A549 (cell line): ENCODE data around the gene MPHOSPH8. TPM values are rescaled to one million over a fixed set of nuclear protein-coding genes. Genes with fewer than 3 reads are reported as not detected.

Source experiments
- ATAC-seq, 2 experiments: fragments of 200-7000 bp in 1 of 2; fragments of >200 bp in 1 of 2; cut with Nextera tagmentation in 1 of 2; cut with Tn5 transposase in 1 of 2; 3 replicates each; pipeline versions ENCODE4 v1.8.0 to v1.9.1; 2018 to 2020; ENCODE audit warnings: mild to moderate bottlenecking in 1 of 2, moderate library complexity in 1 of 2
- CTCF ChIA-PET: fragments of 300-600 bp; sonication (Branson Sonifier 250); formaldehyde crosslinking; extraction: SDS; loops from one replicate; lab custom pipeline; 2021; ENCODE audit warnings: antibody characterized with exemption, inconsistent platforms; lab: Yijun Ruan, JAX
- POLR2A ChIA-PET: fragments of 350-600 bp; formaldehyde crosslinking; extraction: SDS; loops from one replicate; lab custom pipeline; 2021; ENCODE audit warnings: antibody characterized with exemption, inconsistent platforms; lab: Yijun Ruan, JAX
- DNase-seq, 2 experiments: peaks; one replicate each; pipeline versions ENCODE4 v3.0.0 to v3.0.0-alpha.2; 2011 to 2016; ENCODE audit warnings: low read depth in 1 of 2, low spot score in 1 of 2
- FAIRE-seq: peaks from 2 replicates; lab custom pipeline; 2011; peaks lifted over from hg19 to GRCh38; lab: Jason Lieb, UNC
- H3K27ac ChIP-seq, 2 experiments: fragments of >200 bp; sonication (Bioruptor Twin); formaldehyde crosslinking; 3 replicates each; pipeline ENCODE4 v1.5.1; 2016 to 2017
- H3K4me1 ChIP-seq: fragments of >200 bp; sonication (Bioruptor Twin); formaldehyde crosslinking; 3 replicates; pipeline ENCODE4 v1.6.1; 2016
- H3K4me2 ChIP-seq: fragments of >200 bp; sonication (Bioruptor Twin); formaldehyde crosslinking; 3 replicates; pipeline ENCODE4 v1.6.1; 2016
- H3K4me3 ChIP-seq: fragments of >200 bp; sonication (Bioruptor Twin); formaldehyde crosslinking; 3 replicates; pipeline ENCODE4 v1.5.1; 2016
- H3K9me3 ChIP-seq: fragments of >200 bp; sonication (Bioruptor Twin); formaldehyde crosslinking; 3 replicates; pipeline ENCODE4 v1.6.1; 2016
- CEBPB ChIP-seq, 2 experiments: fragments of >200 bp in 1 of 2; sonication (Bioruptor Twin) in 1 of 2; formaldehyde crosslinking in 1 of 2; IDR thresholded peaks; 2 replicates each; pipeline ENCODE4 v1.6.1; 2012 to 2016
- CHD4 ChIP-seq: fragments of 200-600 bp; sonication (generic); IDR thresholded peaks from 2 replicates; pipeline ENCODE4 v1.6.1; 2016; ENCODE audit warnings: antibody characterized with exemption, mild to moderate bottlenecking, borderline replicate concordance
- EHMT2 ChIP-seq: fragments of 200-600 bp; sonication (generic); IDR thresholded peaks from 2 replicates; pipeline ENCODE4 v1.6.1; 2016; ENCODE audit warnings: antibody characterized with exemption, low read depth, mild to moderate bottlenecking, moderate library complexity
- EP300 ChIP-seq, 2 experiments: fragments of >200 bp; sonication (Bioruptor Twin); formaldehyde crosslinking; IDR thresholded peaks; 2 replicates in 1 of 2; 3 replicates in 1 of 2; pipeline ENCODE4 v1.6.1; 2016 to 2017
- FOSL2 ChIP-seq, 2 experiments: fragments of 450-650 bp in 1 of 2; fragments of >200 bp in 1 of 2; sonication (Bioruptor Twin) in 1 of 2; formaldehyde crosslinking; IDR thresholded peaks; 2 replicates each; pipeline versions ENCODE4 v1.5.0 to v1.6.1; 2016 to 2020; ENCODE audit warnings: mild to moderate bottlenecking in 1 of 2, moderate library complexity in 1 of 2
- GATA3 ChIP-seq: IDR thresholded peaks from 2 replicates; pipeline ENCODE4 v1.6.1; 2012; ENCODE audit warnings: borderline replicate concordance
- HDAC2 ChIP-seq: fragments of 200-600 bp; sonication (generic); IDR thresholded peaks from 2 replicates; pipeline ENCODE4 v1.6.1; 2016
- JUN ChIP-seq, 2 experiments: fragments of >200 bp; sonication (Bioruptor Twin); formaldehyde crosslinking; IDR thresholded peaks; 2 replicates in 1 of 2; 3 replicates in 1 of 2; pipeline ENCODE4 v1.6.1; 2016 to 2017
- JUNB ChIP-seq: fragments of >200 bp; sonication (Bioruptor Twin); formaldehyde crosslinking; IDR thresholded peaks from 2 replicates; pipeline ENCODE4 v1.6.1; 2016
- KDM1A ChIP-seq: fragments of 200-600 bp; sonication (generic); IDR thresholded peaks from 2 replicates; pipeline ENCODE4 v1.6.1; 2016; ENCODE audit warnings: low read depth, mild to moderate bottlenecking
- MYC ChIP-seq: IDR thresholded peaks from 2 replicates; pipeline ENCODE4 v1.6.1; 2012; ENCODE audit warnings: mild to moderate bottlenecking, inconsistent platforms, low read length, improper control_type of control experiment, borderline replicate concordance
- PHF8 ChIP-seq: fragments of 200-600 bp; sonication (generic); IDR thresholded peaks from 2 replicates; pipeline ENCODE4 v1.6.1; 2016; ENCODE audit warnings: low read depth, mild to moderate bottlenecking, antibody characterized with exemption, moderate library complexity, borderline replicate concordance
- POLR2A ChIP-seq: IDR thresholded peaks from 2 replicates; pipeline ENCODE4 v1.6.1; 2012; ENCODE audit warnings: mild to moderate bottlenecking, low read length
- RAD21 ChIP-seq, 2 experiments: fragments of >200 bp in 1 of 2; sonication (Bioruptor Twin) in 1 of 2; formaldehyde crosslinking in 1 of 2; IDR thresholded peaks in 1 of 2; conservative IDR thresholded peaks in 1 of 2; 2 replicates in 1 of 2; 3 replicates in 1 of 2; pipeline ENCODE4 v1.6.1; 2012 to 2018; ENCODE audit warnings: inconsistent platforms in 1 of 2
- RNF2 ChIP-seq: fragments of 200-600 bp; sonication (generic); IDR thresholded peaks from 2 replicates; pipeline ENCODE4 v1.6.1; 2016; ENCODE audit warnings: low read depth, mild to moderate bottlenecking, antibody characterized with exemption, moderate library complexity, borderline replicate concordance
- SREBF2 ChIP-seq: fragments of 450-650 bp; IDR thresholded peaks from 2 replicates; pipeline ENCODE4 v1.6.1; 2014; ENCODE audit warnings: mild to moderate bottlenecking, moderate library complexity
- TFCP2L1 ChIP-seq: fragments of 250-450 bp; sonication (Bioruptor Pico); IDR thresholded peaks from 2 replicates; pipeline ENCODE4 v1.5.0; 2021; ENCODE audit warnings: mild to moderate bottlenecking
- ZC3H11A ChIP-seq: fragments of 450-650 bp; IDR thresholded peaks from 2 replicates; pipeline ENCODE4 v1.6.1; 2014; ENCODE audit warnings: antibody characterized with exemption, mild to moderate bottlenecking
- ZFP36 ChIP-seq: fragments of 450-650 bp; IDR thresholded peaks from 2 replicates; pipeline ENCODE4 v1.6.1; 2014; ENCODE audit warnings: borderline replicate concordance; ENCODE audit not compliant: partially characterized antibody
- WGBS: methylation state at CpG from one replicate; pipeline ENCODE4 v1.1.6; 2017; ENCODE audit errors: missing lambda C conversion rate; 5-methylcytosine and 5-hydroxymethylcytosine counted together
- polyA plus RNA-seq, 4 experiments: library from polyadenylated mRNA; depleted of rRNA in 3 of 4; stranded (reverse); fragments of >200 nt; fragmentation: RNase III in 1 of 4; extraction: RNeasy Plus Mini Kit Qiagen cat#74134 plus additional on column Dnase treatment in 1 of 4; gene quantifications; 2 replicates in 3 of 4; 3 replicates in 1 of 4; pipeline ENCODE4 v1.2.3, GENCODE V29; 2011 to 2017
- TF ChIP-seq, protein P1 (sequence below): fragments of 250-450 bp; sonication (Bioruptor Pico); IDR thresholded peaks from 2 replicates; pipeline ENCODE4 v1.5.0; 2021; ENCODE audit warnings: mild to moderate bottlenecking, moderate library complexity, borderline replicate concordance
- TF ChIP-seq, protein P2 (sequence below): IDR thresholded peaks from 2 replicates; pipeline ENCODE4 v1.6.1; 2012
- TF ChIP-seq, protein P3 (sequence below): fragments of 150-350 bp; IDR thresholded peaks from 2 replicates; pipeline ENCODE4 v1.6.1; 2014; ENCODE audit warnings: low read depth, mild to moderate bottlenecking, low read length
- TF ChIP-seq, protein P4 (sequence below): IDR thresholded peaks from 2 replicates; pipeline ENCODE4 v1.6.1; 2012

The MPHOSPH8 gene
- polyA plus RNA-seq, 2 of the 4 experiments (the other 2 are of a cell fraction): 15.2 to 16.2 TPM

DNA sequence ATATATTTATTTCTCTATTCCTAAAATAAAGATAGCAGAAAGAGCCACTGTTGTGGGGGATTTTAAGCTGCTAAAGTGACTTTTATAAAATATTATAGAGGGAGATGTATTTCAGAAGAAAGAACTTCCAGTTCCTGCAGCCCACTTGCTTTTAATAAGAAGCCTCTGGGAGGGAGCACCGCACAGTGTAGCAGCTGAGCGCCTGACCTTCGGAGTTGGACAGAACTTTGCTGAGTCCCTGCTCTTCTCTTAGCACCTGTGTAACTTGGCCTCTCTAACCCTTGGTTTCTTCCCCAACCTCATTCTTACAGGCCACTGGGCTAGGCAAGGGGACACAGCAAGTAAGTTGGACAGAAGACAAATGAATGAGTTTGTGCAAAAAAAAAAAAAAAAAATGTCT, 37.4 kb upstream of the MPHOSPH8 start:
- WGBS: 88% methylated on average over 3 of the region's 3 CpGs
- ChIA-PET POLR2A (no interaction called here), CTCF (interaction anchor here (0.8 to 4.7 kb wide), 2 partner anchors 8 to 221 kb away, joined by 3 to 22 read pairs; no protein-coding TSS in a partner anchor)
- no peak; a peak in 1 of 6 replicates for ATAC-seq
- H3K9me3 ChIP-seq: no peaks in the 10 kb centered on the region
- no peak overlapping the region for H3K4me3 ChIP-seq
- TF ChIP-seq ZC3H11A: no peak
- TF ChIP-seq, protein P1, sequence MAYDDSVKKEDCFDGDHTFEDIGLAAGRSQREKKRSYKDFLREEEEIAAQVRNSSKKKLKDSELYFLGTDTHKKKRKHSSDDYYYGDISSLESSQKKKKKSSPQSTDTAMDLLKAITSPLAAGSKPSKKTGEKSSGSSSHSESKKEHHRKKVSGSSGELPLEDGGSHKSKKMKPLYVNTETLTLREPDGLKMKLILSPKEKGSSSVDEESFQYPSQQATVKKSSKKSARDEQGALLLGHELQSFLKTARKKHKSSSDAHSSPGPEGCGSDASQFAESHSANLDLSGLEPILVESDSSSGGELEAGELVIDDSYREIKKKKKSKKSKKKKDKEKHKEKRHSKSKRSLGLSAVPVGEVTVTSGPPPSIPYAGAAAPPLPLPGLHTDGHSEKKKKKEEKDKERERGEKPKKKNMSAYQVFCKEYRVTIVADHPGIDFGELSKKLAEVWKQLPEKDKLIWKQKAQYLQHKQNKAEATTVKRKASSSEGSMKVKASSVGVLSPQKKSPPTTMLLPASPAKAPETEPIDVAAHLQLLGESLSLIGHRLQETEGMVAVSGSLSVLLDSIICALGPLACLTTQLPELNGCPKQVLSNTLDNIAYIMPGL: no peak
- TF ChIP-seq KDM1A: no peak
- TF ChIP-seq, protein P2, sequence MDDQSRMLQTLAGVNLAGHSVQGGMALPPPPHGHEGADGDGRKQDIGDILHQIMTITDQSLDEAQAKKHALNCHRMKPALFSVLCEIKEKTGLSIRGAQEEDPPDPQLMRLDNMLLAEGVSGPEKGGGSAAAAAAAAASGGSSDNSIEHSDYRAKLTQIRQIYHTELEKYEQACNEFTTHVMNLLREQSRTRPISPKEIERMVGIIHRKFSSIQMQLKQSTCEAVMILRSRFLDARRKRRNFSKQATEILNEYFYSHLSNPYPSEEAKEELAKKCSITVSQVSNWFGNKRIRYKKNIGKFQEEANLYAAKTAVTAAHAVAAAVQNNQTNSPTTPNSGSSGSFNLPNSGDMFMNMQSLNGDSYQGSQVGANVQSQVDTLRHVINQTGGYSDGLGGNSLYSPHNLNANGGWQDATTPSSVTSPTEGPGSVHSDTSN: no peak
- no peak for TF ChIP-seq EHMT2
- DNase-seq: no peak
- H3K27ac ChIP-seq: peak overlapping the region; percentile 74 to 88; a peak in 5 of 6 replicates
- peaks cover 37% of the 10 kb centered on the region for H3K4me1 ChIP-seq
- peak overlapping the region; percentile 72; the same call in 2 of the 3 replicates for H3K4me2 ChIP-seq
- no peak for FAIRE-seq

DNA sequence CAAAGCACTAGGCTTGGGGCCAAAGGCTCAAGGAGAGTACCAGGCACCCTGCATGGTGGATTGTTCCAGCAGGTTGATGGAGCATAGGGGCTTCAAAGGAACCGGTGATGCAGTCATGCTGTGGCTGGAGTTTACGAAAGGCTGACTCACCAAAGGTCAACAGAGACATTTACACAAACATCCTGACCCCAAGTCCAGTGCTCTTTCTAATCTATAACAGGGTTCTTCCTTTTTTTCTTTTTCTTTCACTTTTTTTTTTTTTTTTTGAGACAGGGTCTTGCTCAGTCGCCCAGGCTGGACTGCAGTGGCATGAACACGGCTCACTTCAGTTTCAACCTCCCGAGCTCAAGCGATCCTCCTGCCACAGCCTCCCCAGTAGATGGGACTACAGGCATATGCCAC, 36.5 kb upstream of the MPHOSPH8 start:
- Histone ChIP-seq H3K4me2 (peak overlapping the region; percentile 72), H3K4me1 (peaks cover 40% of the 10 kb centered on the region), H3K9me3 (no peaks in the 10 kb centered on the region), H3K4me3 (no peak overlapping the region), H3K27ac (peak overlapping the region; percentile 75 to 88)
- POLR2A ChIA-PET: no interaction called here
- DNase-seq: peak; percentile 68 to 77
- no peak for TF ChIP-seq POLR2A
- TF ChIP-seq JUNB: peak; percentile 73
- TF ChIP-seq HDAC2: no peak
- no peak for TF ChIP-seq CHD4
- TF ChIP-seq RAD21 (conservative IDR thresholded peaks at IDR 0.05 in 1 of 2, IDR thresholded peaks at IDR 0.05 in 1 of 2): no peak
- no peak for TF ChIP-seq MYC
- TF ChIP-seq JUN (IDR thresholded peaks at IDR 0.05): peak; percentile 35 to 68; a peak in 4 of 5 replicates
- peak; percentile 84 for TF ChIP-seq FOSL2 (IDR thresholded peaks at IDR 0.05)
- TF ChIP-seq FOSL2 (CRISPR knock-in tag; IDR thresholded peaks at IDR 0.05): peak; percentile 68
- TF ChIP-seq ZFP36: no peak
- no peak for TF ChIP-seq PHF8
- peak in 1 of 2 experiments; percentile 56; a peak in 2 of 4 replicates for TF ChIP-seq CEBPB (IDR thresholded peaks at IDR 0.05)
- peak; percentile 59; the same call in 1 of the 2 replicates for TF ChIP-seq GATA3
- TF ChIP-seq, protein P3, sequence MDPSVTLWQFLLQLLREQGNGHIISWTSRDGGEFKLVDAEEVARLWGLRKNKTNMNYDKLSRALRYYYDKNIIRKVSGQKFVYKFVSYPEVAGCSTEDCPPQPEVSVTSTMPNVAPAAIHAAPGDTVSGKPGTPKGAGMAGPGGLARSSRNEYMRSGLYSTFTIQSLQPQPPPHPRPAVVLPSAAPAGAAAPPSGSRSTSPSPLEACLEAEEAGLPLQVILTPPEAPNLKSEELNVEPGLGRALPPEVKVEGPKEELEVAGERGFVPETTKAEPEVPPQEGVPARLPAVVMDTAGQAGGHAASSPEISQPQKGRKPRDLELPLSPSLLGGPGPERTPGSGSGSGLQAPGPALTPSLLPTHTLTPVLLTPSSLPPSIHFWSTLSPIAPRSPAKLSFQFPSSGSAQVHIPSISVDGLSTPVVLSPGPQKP: no peak
- no peak for TF ChIP-seq TFCP2L1 (CRISPR knock-in tag)
- TF ChIP-seq SREBF2: no peak
- TF ChIP-seq, protein P4, sequence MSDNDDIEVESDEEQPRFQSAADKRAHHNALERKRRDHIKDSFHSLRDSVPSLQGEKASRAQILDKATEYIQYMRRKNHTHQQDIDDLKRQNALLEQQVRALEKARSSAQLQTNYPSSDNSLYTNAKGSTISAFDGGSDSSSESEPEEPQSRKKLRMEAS: peak; percentile 65
- TF ChIP-seq RNF2: no peak
- TF ChIP-seq EP300 (IDR thresholded peaks at IDR 0.05): peak in 1 of 2 experiments; percentile 31; a peak in 1 of 5 replicates
- CTCF ChIA-PET: interaction anchor here (0.6 to 4.7 kb wide), 2 partner anchors 9 to 305 kb away, joined by 3 to 22 read pairs; no protein-coding TSS in a partner anchor
- no peak for FAIRE-seq
- peak; percentile 77 to 89 for ATAC-seq
- 17% methylated on average over 6 of the region's 6 CpGs for WGBS
